ENCODE data around the gene IFT74. TPM values are rescaled to one million over a fixed set of nuclear protein-coding genes. Genes with fewer than 3 reads are reported as not detected.
"Not testable (repeated sequence)": the region's sequence is repeated elsewhere in the genome, so short reads cannot be mapped to it uniquely, and the experiment has no call there.

The IFT74 gene
- total RNA-seq, 1 donor from 2014 or later: 22.0 TPM

GRCh38 chr9:27073841-27074728 lies 117.9 kb downstream of the IFT74 start:
- no peak for DNase-seq

- DNase-seq: no peak
Observed at GRCh38 chr9:27078685-27079084, 122.5 kb downstream of the IFT74 start.

GRCh38 chr9:27085456-27085855 lies 129.2 kb downstream of the IFT74 start:
- DNase-seq: no peak

GRCh38 chr9:27086818-27087680 lies 130.8 kb downstream of the IFT74 start:
- no peak for DNase-seq

- DNase-seq: no peak
Observed at GRCh38 chr9:27088981-27089380, 132.8 kb downstream of the IFT74 start.

GRCh38 chr9:27089706-27090105 lies 133.5 kb downstream of the IFT74 start:
- no peak for DNase-seq

GRCh38 chr9:27090231-27090630 lies 134.0 kb downstream of the IFT74 start:
- no peak for DNase-seq

- no peak for DNase-seq
Observed at GRCh38 chr9:27090711-27091110, 134.5 kb downstream of the IFT74 start.

- not testable (repeated sequence) for DNase-seq
Observed at GRCh38 chr9:27092496-27092895, 136.3 kb downstream of the IFT74 start.

GRCh38 chr9:27093384-27094067 lies 137.3 kb downstream of the IFT74 start:
- not testable (repeated sequence) for DNase-seq

GRCh38 chr9:27094640-27095298 lies 138.6 kb downstream of the IFT74 start:
- DNase-seq: no peak

GRCh38 chr9:27107241-27107640 lies 151.0 kb downstream of the IFT74 start:
- DNase-seq: no peak

- peak; percentile 43 for DNase-seq
Observed at GRCh38 chr9:27108981-27109541, 152.8 kb downstream of the IFT74 start, which contains the start of gene TEK. Gene TEK (plus strand): TSS chr9:27109225. CDS start chr9:27109591, 366 bp downstream.

GRCh38 chr9:27109621-27110020 lies 153.4 kb downstream of the IFT74 start:
- no peak for DNase-seq

GRCh38 chr9:27110181-27110580 lies 154.0 kb downstream of the IFT74 start:
- no peak for DNase-seq

GRCh38 chr9:27112235-27112634 lies 156.0 kb downstream of the IFT74 start:
- no peak for DNase-seq

Other genes with a start within 250 kb of the IFT74 start
- 22.5 TPM for gene CAAP1, start 63.6 kb upstream of the IFT74 start, total RNA-seq
- gene PLAA, start 9.2 kb upstream of the IFT74 start, total RNA-seq: 39.9 TPM
- not detected for gene LRRC19, start 49.3 kb downstream of the IFT74 start, total RNA-seq
- gene TEK, start 152.8 kb downstream of the IFT74 start, total RNA-seq: 28.7 TPM

Measured in tongue (tissue), 2 donors.